Stimulated activated CD4-positive, alpha-beta T cell treated with anti-CD3 and anti-CD28 coated beads, Interleukin-4, amount 100 ng/mL, for 48 hours (primary cell): ENCODE results near the gene CNTN2.

Experiments used
- DNase-seq, 2 donors: peaks; one replicate each; pipeline ENCODE4 v3.0.0-alpha.2; 2020; ENCODE audit warnings: low read depth in 2 of 2

Gene CNTN2

GRCh38 chr1:205072881-205073280, 29.9 kb downstream of the CNTN2 start:
- no peak for DNase-seq

GRCh38 chr1:205073511-205073910, 30.5 kb downstream of the CNTN2 start:
- no peak for DNase-seq

GRCh38 chr1:205074084-205074483, 31.1 kb downstream of the CNTN2 start:
- DNase-seq: no peak

GRCh38 chr1:205074513-205074912, 31.5 kb downstream of the CNTN2 start:
- DNase-seq: no peak

DNA sequence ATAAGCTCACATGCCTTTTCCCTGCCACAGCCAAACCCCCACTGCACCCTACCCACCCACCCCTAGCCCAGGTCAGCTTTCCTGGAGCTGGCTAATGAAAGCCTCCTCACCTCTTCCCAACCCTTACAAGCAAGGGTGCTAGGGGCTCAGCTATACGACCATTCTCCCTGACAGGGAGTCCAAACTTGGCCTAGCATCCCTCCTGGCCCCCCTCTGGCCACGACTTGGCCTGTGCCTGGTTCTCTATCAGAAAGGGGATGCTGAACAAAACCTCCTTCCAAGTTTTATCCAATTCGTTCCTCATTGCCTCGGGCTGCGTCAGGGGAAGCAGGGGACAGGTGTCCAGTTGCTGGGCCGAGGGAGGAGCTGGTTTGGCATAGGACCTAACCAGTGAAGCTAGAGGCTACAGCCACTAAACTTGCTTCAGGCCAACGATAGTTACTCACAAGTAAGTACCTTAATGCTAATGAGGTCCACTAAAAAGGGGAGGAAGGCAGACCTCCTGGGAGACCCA, 32.7 kb downstream of the CNTN2 start:
- DNase-seq: no peak

DNA sequence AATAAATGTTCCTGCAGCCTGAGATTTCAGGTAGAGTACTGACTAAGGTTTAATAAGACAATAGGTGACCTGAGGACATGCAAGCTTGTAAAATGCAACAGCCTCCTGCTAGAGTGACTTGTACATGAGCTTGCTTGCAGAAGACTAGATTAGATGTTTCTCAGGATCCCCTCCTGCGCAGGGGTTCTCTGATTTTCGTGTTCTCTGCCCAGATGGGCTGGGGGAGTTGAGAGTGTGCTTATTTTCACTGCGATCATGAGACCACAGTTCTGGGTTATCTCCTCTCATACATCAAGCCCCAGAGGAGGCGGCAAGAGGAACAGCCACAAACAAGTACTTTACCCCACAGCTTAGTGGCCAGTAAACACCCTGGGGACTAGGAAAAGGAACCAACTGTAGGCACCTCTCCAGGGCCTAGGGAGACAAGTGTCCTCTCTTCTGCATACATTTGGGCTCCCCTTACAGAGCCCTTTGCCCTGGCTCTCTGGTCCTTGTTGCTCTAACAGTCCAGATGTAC, 33.3 kb downstream of the CNTN2 start:
- DNase-seq: no peak

- DNase-seq: no peak
Measured at GRCh38 chr1:205077158-205077933, 34.3 kb downstream of the CNTN2 start.

DNA sequence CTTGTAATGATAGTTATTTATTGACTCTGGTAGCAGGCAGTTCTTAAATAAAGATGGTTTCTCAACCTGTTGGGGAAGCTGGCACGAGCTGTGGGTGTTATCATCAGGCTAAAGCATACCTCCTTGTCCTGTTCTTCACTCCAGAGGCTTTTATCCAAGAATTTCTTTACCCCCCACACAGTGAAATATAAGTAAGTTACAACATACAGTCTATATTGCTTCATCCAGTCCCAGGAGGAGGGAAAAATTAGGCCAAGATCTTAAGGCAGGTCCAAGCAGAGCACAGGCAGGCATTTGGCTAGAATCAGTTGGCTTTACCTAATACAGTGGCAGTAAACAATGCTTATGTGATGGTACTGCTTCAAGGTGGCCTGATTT, 34.9 kb downstream of the CNTN2 start:
- no peak for DNase-seq

DNA sequence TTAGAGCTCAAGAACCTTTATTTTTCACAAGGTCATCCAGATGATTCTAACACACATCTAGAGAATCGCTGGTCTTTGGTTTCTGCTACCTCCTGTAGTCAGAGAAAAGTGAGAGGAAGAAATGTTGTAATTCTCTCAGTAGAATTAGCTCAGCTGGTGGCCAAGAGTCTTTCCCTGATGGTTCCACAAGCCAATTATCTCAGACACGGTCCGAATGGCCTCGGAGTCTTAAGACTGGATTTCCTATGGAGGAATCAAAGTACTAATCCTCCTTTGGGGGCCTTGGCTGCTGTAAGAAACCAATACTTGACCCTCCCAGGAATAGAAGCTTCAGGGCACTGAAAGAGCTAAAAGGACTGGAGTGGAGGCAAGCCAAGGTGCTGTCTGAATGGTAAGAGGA, 39.4 kb downstream of the CNTN2 start:
- DNase-seq: no peak

DNA sequence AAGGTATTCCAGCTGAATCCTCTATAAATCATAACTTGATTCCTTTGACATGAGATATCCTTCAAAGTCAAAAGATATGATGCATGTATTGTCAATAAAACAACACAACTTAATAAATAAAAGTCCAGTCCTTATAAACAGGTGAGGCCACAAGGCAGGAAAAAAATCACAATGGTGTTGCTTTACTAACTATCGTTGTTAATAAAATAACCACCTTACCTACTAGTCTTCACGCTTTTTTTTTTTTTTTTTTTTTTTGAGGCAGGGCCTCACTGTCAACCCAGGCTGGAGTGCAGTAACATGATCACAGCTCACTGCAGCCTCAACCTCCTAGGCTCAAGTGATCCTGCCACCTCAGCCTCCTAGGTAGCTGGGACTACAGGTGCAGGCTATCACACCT, 41.3 kb downstream of the CNTN2 start, which contains the start of gene TMEM81:
TSS of gene TMEM81 (minus strand) at position 101 of the 400 bp plus-strand sequence. CDS start 140 bp downstream, outside the sequence.
- DNase-seq: no peak

DNA sequence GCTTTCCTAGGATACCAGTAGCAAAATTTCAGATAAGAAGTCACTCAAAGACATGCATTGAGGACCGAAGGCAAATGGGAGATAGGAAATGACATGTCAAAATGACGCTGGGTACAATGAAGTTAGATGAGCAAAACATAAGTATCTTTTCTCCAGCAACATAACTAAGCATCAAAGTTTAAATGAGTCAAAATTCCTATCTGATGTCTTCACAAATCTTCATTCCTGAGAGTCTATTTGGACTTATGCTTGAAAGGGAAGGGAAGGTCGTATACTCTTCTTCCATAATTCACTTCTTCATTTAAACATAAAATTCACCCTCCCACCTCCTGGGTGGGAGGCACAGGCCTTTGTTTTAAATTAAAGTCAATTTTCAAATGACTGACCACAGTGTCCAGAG, 45.3 kb downstream of the CNTN2 start:
- DNase-seq: no peak

DNA sequence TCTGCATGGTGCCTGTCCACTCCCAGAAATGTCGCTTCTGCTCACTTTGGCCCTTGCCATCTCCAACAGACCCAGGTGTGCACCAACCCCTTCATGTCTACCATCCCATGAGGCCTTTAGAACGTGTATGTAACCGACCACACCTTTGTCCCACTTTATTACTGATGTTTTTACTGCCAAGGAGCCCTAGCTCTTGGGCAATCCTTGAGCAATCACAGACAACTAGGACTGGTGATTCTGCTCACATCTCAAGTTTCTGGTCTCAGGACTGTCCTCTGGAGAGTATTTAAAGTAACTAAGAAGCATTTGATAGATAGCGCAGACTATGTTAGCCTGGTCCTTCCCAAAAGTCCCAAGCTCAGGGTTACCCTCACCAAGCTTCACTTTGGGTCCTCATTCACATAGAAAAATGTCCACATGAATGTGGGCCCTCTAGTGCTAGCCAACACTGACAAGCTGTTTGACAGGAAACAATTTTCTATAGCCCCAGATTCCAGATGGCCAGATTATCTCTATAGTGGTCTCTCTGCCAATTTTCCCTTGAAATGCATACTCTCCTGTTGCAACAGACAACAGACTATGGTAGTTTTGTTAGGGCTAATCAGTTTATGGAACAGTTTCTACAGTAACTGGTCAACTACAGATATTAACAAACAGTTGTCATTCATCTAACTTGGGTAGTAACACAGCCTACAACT, 48.2 kb downstream of the CNTN2 start:
- DNase-seq: no peak

DNA sequence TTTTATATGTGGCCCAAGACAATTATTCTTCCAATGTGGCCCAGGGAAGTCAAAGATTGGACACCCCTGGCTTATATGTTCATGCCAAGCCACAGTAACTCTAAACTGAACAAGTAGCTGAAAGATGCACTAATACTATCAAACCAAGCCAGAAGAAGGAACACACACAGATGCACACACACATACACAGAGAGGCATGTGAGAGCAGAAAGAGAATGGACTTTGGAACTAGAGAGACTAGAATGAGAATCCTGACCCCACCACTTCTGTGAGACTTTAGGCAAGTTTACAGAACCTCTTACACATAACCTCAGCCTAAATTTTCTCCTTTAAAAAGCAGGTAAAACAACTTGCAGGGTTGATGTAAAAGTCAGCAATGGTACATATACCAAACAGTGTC, 52.4 kb downstream of the CNTN2 start:
- no peak for DNase-seq

- no peak for DNase-seq
Measured at GRCh38 chr1:205098242-205098641, 55.2 kb downstream of the CNTN2 start.

DNA sequence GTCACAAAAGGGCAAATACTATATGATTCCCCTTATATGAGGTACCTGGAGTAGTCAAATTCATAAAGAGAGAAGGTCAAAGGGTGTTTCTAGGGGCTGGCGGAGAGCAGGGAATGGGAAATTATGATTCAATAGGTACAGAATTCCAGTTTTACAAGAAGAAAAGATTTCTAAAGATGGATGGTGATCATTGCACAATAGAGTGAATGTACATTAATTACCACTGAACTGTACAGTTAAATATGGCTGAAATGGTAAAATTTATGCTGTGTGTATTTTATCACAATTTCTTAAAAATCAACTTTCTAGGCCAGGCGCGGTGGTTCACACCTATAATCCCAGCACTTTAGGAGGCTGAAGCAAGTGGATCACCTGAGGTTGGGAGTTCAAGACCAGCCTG, 59.4 kb downstream of the CNTN2 start:
- DNase-seq: no peak

DNA sequence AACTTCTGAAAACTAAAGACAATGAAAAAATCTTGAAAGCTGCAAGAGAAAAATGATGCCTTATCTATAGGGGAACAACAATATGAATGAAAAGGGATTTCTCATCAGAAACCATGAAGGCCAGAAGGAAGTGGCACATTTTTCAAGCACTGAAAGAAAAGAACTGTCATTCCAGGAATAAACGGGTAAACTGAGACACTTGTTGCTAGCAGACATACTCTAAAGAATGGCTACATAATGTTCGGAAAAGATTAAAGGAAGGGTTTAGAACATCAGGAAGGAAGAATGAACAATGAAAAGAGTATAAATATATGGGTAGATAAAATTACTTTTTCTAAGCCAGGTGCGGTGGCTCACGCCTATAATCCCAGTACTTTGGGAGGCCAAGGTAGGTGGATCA, 64.3 kb downstream of the CNTN2 start:
- no peak for DNase-seq

DNA sequence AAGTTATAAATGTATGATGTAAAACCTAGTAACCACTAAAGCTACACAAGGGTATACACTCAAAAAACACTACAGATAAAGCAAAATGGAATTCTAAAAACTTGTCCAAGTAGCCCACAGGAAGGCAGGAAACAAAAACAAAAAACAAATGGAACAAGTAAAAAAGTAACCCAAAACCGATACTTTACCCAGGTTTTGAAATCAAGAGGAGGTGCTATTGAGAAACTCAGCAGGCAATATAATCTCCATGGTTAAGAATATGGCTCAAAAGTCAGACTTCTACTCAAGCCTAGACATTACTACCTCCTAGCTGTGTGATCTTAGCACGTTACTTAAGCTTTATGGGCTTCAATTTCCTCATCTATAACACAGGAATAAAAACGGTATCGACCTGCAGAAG, 65.5 kb downstream of the CNTN2 start:
- DNase-seq: no peak

DNA sequence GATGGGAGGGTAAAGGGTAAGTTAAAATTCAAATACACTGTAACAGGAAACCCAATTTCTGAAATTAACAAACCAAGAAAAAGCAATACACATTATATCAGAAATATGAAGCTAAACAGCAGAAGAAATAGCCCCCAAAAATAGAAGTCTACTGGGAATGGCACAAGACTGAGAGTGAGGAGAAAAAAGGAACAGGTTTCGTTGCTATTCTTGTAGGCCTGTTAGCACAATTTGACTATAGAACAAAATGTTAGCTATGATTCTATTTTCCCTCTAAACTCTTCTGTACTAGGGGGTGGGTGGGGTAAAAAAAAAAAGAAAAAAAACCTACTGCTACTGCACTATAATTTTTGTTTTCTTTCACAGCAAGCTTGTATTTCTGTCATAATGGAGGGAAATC, 66.3 kb downstream of the CNTN2 start:
- DNase-seq: no peak

DNA sequence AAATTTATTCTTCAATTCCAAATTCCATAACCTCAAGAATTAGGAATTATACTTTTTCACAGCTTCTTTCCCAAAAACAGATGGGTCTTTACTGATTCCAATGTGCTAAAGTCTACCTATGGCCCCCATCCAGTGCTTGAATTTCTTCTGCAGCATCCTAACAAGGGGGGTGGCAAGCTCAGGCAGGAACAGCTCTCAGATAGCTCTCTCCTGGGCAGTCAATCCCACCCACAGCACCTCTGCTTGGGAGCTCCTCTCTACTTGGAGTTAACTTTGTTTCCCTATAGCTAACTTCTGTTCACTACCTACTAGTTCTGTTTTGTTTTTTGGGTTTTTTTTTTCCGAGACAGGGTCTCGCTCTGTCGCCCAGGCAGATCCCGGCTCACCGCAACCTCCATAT, 66.7 kb downstream of the CNTN2 start:
- DNase-seq: no peak

DNA sequence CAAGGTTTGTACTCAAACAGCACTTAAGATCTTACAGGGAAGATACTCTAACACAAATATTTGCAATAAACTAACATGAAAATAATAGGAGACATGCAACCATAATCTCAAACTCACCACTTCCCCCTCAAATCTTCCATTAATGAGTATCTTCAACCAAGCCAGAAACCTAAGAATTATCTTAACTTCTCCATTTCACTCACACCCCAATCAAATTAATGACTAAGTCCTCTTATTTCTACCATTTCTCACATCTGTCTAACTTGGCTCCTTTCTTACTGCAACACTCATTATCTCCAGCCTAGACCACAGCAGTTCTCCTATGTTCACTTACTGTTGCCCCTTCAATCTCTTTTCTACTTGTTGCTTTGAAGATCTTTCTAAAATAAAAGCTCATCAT, 68.3 kb downstream of the CNTN2 start:
- no peak for DNase-seq

DNA sequence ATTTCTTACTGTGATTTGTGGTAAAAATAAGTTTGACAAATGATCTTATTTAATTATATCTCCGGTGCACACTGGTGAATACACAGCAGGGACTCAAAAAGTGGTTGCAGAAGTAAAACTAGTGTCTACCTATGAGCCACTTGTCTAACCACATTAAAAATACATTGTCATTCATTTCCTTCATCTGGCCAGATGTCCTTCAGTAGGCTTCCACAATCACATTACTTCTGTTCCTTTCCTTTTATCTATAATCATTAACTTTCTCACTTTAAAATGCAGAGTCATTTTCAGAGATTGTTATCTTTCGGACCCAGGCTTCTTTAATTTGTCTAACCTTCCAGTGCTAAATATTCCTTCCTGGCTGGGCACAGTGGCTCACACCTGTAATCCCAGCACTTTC, 75.7 kb downstream of the CNTN2 start:
- no peak for DNase-seq

GRCh38 chr1:205121660-205122488, 78.9 kb downstream of the CNTN2 start, which contains the start of gene RBBP5:
Gene RBBP5 (minus strand): TSS chr1:205121978. CDS start chr1:205121873, 105 bp downstream.
- DNase-seq: peak; percentile 91 to 93
